ENCODE data around the gene PIP5K1B. TPM values are rescaled to one million over a fixed set of nuclear protein-coding genes. Genes with fewer than 3 reads are reported as not detected.

The PIP5K1B gene
- total and polyA plus RNA-seq, 7 donors = 10.3 to 72.6 (median 23.5) TPM

DNA sequence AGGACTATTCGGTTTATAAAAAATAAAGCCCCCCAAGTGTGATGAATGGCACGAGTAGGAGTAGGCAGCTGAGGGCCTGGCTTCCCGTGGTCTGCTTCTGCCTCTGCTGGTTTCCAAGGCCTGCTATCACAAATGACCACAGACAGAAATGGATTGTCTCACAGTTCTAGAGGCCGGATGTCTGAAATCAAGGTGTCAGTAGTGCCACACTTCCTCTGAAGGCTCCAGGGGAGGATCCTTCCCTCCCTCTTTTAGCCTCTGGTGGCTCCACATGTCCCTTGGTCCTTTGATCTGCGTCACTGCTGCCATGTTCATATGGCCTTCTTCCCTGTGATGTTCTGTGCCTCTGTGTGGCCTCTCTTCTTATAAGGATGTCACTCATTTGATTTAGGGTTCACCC is 293.8 kb downstream of the PIP5K1B start:
- TF ChIP-seq EP300 (IDR thresholded peaks at IDR 0.05) (no peak), POLR2AphosphoS5 (IDR thresholded peaks at IDR 0.05) (no peak), POLR2A (IDR thresholded peaks at IDR 0.05) (no peak)
- TF ChIP-seq, protein P1, sequence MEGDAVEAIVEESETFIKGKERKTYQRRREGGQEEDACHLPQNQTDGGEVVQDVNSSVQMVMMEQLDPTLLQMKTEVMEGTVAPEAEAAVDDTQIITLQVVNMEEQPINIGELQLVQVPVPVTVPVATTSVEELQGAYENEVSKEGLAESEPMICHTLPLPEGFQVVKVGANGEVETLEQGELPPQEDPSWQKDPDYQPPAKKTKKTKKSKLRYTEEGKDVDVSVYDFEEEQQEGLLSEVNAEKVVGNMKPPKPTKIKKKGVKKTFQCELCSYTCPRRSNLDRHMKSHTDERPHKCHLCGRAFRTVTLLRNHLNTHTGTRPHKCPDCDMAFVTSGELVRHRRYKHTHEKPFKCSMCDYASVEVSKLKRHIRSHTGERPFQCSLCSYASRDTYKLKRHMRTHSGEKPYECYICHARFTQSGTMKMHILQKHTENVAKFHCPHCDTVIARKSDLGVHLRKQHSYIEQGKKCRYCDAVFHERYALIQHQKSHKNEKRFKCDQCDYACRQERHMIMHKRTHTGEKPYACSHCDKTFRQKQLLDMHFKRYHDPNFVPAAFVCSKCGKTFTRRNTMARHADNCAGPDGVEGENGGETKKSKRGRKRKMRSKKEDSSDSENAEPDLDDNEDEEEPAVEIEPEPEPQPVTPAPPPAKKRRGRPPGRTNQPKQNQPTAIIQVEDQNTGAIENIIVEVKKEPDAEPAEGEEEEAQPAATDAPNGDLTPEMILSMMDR (IDR thresholded peaks at IDR 0.05) = no peak
- no peaks in the 10 kb centered on the region for H3K27me3 ChIP-seq
- H3K4me3 ChIP-seq = no peak overlapping the region
- intact Hi-C loops (cut with DNase I) = loop anchor here (1.0 to 2.0 kb wide), 2 partner anchors 294 to 415 kb away; partner anchors contain the start of gene PIP5K1B
- 75 to 84% methylated on average over 5 of the region's 5 CpGs for WGBS, 2 donors
- H3K4me1 ChIP-seq = peaks cover 0 to 23% (median 12%) of the 10 kb centered on the region in 4 donors
- H3K9me3 ChIP-seq = no peaks in the 10 kb centered on the region
- peak overlapping the region in 3 of 4 donors; percentile 6 to 12 (median 12) for H3K27ac ChIP-seq
- no peak for DNase-seq
- no peaks in the 10 kb centered on the region for H3K36me3 ChIP-seq

DNA sequence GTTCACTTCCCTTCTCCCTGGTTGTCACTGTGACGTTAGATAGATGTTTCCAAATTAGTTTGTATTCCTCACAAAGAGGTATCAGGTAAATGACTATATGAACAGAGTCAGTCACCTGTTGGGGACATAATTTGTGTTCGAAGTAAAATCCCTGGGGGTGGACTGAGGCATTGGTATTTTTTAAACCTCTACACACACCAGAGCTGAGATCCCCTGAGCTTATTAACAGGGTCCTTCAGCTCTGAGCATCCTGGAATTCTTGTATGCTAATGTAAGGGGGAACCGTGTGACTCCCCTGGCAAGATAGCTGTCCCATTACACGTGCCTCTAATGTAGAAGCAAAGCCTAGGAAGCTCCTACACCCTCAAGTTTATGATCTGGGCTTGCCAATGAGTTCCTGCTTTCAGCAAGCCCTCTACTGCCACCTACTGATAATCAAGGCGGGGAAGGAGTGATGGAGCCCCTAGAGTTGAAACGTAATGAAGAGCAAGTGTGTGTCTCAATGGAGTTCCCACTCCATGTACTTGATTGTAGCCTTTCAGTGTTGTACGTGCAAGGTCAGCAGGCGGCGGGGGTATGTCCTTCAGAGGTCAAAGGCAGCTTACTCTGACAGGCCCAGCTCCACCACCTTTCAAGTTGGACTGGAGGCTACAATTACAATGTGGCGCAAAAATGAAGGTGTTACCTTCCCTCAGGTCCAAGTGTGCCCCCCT is 294.5 kb downstream of the PIP5K1B start:
- Histone ChIP-seq H3K4me3 (no peak overlapping the region), H3K9me3 (no peaks in the 10 kb centered on the region), H3K27me3 (no peaks in the 10 kb centered on the region), H3K4me1 (peaks cover 0 to 27% (median 14%) of the 10 kb centered on the region in 4 donors), H3K27ac (peak overlapping the region in 1 of 4 donors; percentile 27), H3K36me3 (no peaks in the 10 kb centered on the region)
- WGBS, 2 donors = 38 to 42% methylated on average over 10 of the region's 10 CpGs
- peak; percentile 81 for DNase-seq
- TF ChIP-seq EP300 (IDR thresholded peaks at IDR 0.05) (no peak), POLR2AphosphoS5 (IDR thresholded peaks at IDR 0.05) (peak in 2 of 4 donors; percentile 41 to 51), POLR2A (IDR thresholded peaks at IDR 0.05) (no peak)
- TF ChIP-seq, protein P1 (IDR thresholded peaks at IDR 0.05) = peak; percentile 66 to 85 (median 75)
- intact Hi-C loops (cut with DNase I) = loop anchor here (1.0 to 10.0 kb wide), 4 partner anchors 217 to 655 kb away; partner anchors contain the start of gene PIP5K1B

DNA sequence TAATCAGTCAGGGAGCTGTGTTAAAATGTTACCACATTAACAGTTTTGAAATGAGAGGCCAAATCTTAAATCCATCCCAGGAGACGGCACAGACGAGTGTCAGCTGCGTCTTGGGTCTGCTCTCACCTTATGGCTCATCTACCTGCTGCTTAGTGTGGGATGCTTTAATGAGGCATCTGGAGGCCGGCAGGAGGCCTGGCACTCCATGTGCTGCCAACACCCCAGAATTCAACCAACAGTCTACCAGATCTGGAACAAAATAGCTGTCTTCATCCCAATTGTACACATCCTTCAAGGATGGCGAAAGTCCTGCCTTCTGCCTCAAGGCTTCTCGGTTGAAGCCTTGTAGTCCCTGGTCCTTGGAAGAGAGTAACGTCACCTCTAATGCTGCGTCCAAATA is 296.9 kb downstream of the PIP5K1B start:
- no peaks in the 10 kb centered on the region for H3K9me3 ChIP-seq
- no peak overlapping the region for H3K4me3 ChIP-seq
- TF ChIP-seq, protein P1 (IDR thresholded peaks at IDR 0.05) = no peak
- no peak for TF ChIP-seq EP300 (IDR thresholded peaks at IDR 0.05)
- no peak for TF ChIP-seq POLR2A (IDR thresholded peaks at IDR 0.05)
- no peak for TF ChIP-seq POLR2AphosphoS5 (IDR thresholded peaks at IDR 0.05)
- H3K27ac ChIP-seq = no peak overlapping the region
- no peaks in the 10 kb centered on the region for H3K36me3 ChIP-seq
- no peak for DNase-seq
- no peaks in the 10 kb centered on the region for H3K27me3 ChIP-seq
- WGBS, 2 donors = 69 to 73% methylated on average over 8 of the region's 8 CpGs
- intact Hi-C loops (cut with DNase I) = loop anchor here (2.0 to 10.0 kb wide), 2 partner anchors 219 to 657 kb away; no protein-coding TSS in a partner anchor
- peaks cover 0 to 36% (median 20%) of the 10 kb centered on the region in 4 donors for H3K4me1 ChIP-seq

DNA sequence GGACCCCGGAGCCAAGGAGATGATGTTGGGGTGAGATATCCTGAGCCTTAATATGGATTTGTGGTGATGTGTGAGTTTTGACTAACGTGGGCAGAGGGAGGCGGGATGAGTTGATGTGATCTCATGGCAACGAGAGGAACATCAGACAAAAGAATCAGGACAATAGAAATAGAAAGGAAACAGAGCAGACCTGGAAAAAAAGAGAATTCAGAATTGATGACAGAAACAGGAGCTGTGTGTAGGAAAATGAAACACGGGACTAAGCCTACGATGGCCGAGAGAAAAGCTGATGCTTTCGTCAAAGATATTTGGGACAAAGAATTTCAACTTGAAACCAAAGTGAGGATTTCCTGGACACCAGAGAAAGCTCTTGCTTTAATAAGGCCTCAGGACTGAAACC is 298.0 kb downstream of the PIP5K1B start:
- intact Hi-C loops (cut with DNase I) = loop anchor here (10.0 kb wide), 1 partner anchor 658 kb away; no protein-coding TSS in a partner anchor
- no peak overlapping the region for H3K4me3 ChIP-seq
- peaks cover 0 to 27% (median 17%) of the 10 kb centered on the region in 4 donors for H3K4me1 ChIP-seq
- TF ChIP-seq POLR2A (IDR thresholded peaks at IDR 0.05) (no peak), EP300 (IDR thresholded peaks at IDR 0.05) (no peak)
- no peaks in the 10 kb centered on the region for H3K36me3 ChIP-seq
- DNase-seq = no peak
- no peaks in the 10 kb centered on the region for H3K27me3 ChIP-seq
- H3K27ac ChIP-seq = no peak overlapping the region
- 83 to 84% methylated on average over 8 of the region's 8 CpGs for WGBS, 2 donors
- H3K9me3 ChIP-seq = no peaks in the 10 kb centered on the region

DNA sequence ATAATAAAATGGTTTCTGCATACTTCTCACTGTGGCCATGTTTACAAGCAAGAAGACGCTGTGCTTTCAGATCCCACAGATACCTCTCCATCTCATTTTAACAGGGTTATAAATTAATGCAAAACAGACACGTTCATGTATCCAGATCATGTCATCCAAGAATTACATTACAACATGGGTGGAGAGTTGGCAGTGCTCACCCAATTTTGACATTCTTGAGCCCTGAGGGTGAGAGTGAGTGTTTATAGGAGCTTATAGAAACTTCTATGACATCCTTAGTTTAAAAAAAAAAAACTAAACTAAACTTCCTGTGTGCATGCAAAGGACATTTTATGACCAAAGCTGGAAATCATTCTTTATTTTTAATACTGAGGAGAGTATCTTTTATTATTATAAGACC is 299.8 kb downstream of the PIP5K1B start:
- intact Hi-C loops (cut with DNase I) = loop anchor here (10.0 kb wide), 1 partner anchor 660 kb away; no protein-coding TSS in a partner anchor
- no peak overlapping the region for H3K4me3 ChIP-seq
- H3K4me1 ChIP-seq = peaks cover 0 to 13% (median 8%) of the 10 kb centered on the region in 4 donors

More for the DNA sequence above, 299.8 kb downstream of the PIP5K1B start:
- Histone ChIP-seq H3K36me3 (no peaks in the 10 kb centered on the region), H3K9me3 (no peaks in the 10 kb centered on the region), H3K27ac (peak overlapping the region in 3 of 4 donors; percentile 1 to 41 (median 18)), H3K27me3 (no peaks in the 10 kb centered on the region)
- TF ChIP-seq POLR2AphosphoS5 (IDR thresholded peaks at IDR 0.05) (no peak), EP300 (IDR thresholded peaks at IDR 0.05) (no peak), POLR2A (IDR thresholded peaks at IDR 0.05) (no peak)
- TF ChIP-seq, protein P1 (IDR thresholded peaks at IDR 0.05) = no peak
- no peak for DNase-seq
- WGBS, 2 donors = 50 to 66% methylated on average over 2 of the region's 2 CpGs

Measured in sigmoid colon (tissue), 7 donors.